HUES64 (cell line): Measurements from ENCODE around the gene ACYP2.
"Not testable (repeated sequence)": the region's sequence is repeated elsewhere in the genome, so short reads cannot be mapped to it uniquely, and the experiment has no call there.

Experiments used
- H3K27ac ChIP-seq: 2 replicates; pipeline ENCODE4 v1.7.0; 2013; ENCODE audit warnings: low read depth, low read length, inconsistent platforms
- H3K27me3 ChIP-seq: 2 replicates; pipeline ENCODE4 v1.6.1; 2013; ENCODE audit warnings: mild to moderate bottlenecking, low read length; ENCODE audit not compliant: insufficient read depth
- H3K36me3 ChIP-seq: 2 replicates; pipeline ENCODE4 v1.6.1; 2013; ENCODE audit warnings: mild to moderate bottlenecking, low read length; ENCODE audit not compliant: insufficient read depth
- H3K4me1 ChIP-seq: 2 replicates; pipeline ENCODE4 v1.6.1; 2013; ENCODE audit warnings: mild to moderate bottlenecking, low read length, moderate library complexity; ENCODE audit not compliant: insufficient read depth
- H3K4me3 ChIP-seq: 2 replicates; pipeline ENCODE4 v1.5.1; 2013; ENCODE audit warnings: mild to moderate bottlenecking, low read length, moderate library complexity
- H3K9ac ChIP-seq: 2 replicates; pipeline ENCODE4 v1.6.1; 2013; ENCODE audit warnings: mild to moderate bottlenecking, low read depth, low read length
- H3K9me3 ChIP-seq: 2 replicates; pipeline ENCODE4 v1.6.1; 2013; ENCODE audit warnings: low read depth, low read length; ENCODE audit not compliant: insufficient read depth
- WGBS: fragments of 150-250, 120-280 bp; methylation state at CpG from one replicate; pipeline ENCODE4 v1.1.7; 2013; ENCODE audit warnings: missing lambda C conversion rate; 5-methylcytosine and 5-hydroxymethylcytosine counted together

ACYP2 gene

GRCh38 chr2:54083021-54083420 is 32.4 kb upstream of the ACYP2 start:
- H3K36me3 ChIP-seq: no peaks in the 10 kb centered on the region
- H3K4me3 ChIP-seq: no peak overlapping the region
- H3K9me3 ChIP-seq: no peaks in the 10 kb centered on the region
- H3K27me3 ChIP-seq: no peaks in the 10 kb centered on the region
- WGBS: 93% methylated on average over 6 of the region's 6 CpGs
- no peak overlapping the region for H3K9ac ChIP-seq
- H3K27ac ChIP-seq: no peak overlapping the region
- no peaks in the 10 kb centered on the region for H3K4me1 ChIP-seq

GRCh38 chr2:54083445-54083844 is 32.0 kb upstream of the ACYP2 start:
- H3K27ac ChIP-seq: no peak overlapping the region
- H3K9ac ChIP-seq: no peak overlapping the region
- H3K36me3 ChIP-seq: no peaks in the 10 kb centered on the region
- no peaks in the 10 kb centered on the region for H3K27me3 ChIP-seq
- H3K4me1 ChIP-seq: no peaks in the 10 kb centered on the region
- H3K4me3 ChIP-seq: no peak overlapping the region
- H3K9me3 ChIP-seq: no peaks in the 10 kb centered on the region
- whole genome bisulfite sequencing: 86% methylated on average over 1 of the region's 1 CpG

GRCh38 chr2:54084600-54084999 is 30.8 kb upstream of the ACYP2 start:
- no peaks in the 10 kb centered on the region for H3K36me3 ChIP-seq
- no peaks in the 10 kb centered on the region for H3K9me3 ChIP-seq
- no peak overlapping the region for H3K27ac ChIP-seq
- H3K4me3 ChIP-seq: no peak overlapping the region
- 84% methylated on average over 2 of the region's 3 CpGs for WGBS
- H3K4me1 ChIP-seq: no peaks in the 10 kb centered on the region
- H3K9ac ChIP-seq: no peak overlapping the region
- no peaks in the 10 kb centered on the region for H3K27me3 ChIP-seq

GRCh38 chr2:54085069-54085468 is 30.3 kb upstream of the ACYP2 start:
- H3K36me3 ChIP-seq: no peaks in the 10 kb centered on the region
- no peak overlapping the region for H3K27ac ChIP-seq
- WGBS: 89% methylated on average over 10 of the region's 10 CpGs
- no peaks in the 10 kb centered on the region for H3K4me1 ChIP-seq
- H3K27me3 ChIP-seq: no peaks in the 10 kb centered on the region
- H3K9me3 ChIP-seq: no peaks in the 10 kb centered on the region
- no peak overlapping the region for H3K4me3 ChIP-seq
- H3K9ac ChIP-seq: no peak overlapping the region

- no peaks in the 10 kb centered on the region for H3K27me3 ChIP-seq
- H3K4me1 ChIP-seq: no peaks in the 10 kb centered on the region
- H3K9ac ChIP-seq: no peak overlapping the region
- no peaks in the 10 kb centered on the region for H3K9me3 ChIP-seq
- no peaks in the 10 kb centered on the region for H3K36me3 ChIP-seq
- 100% methylated on average over 1 of the region's 2 CpGs for WGBS
- H3K27ac ChIP-seq: no peak overlapping the region
- no peak overlapping the region for H3K4me3 ChIP-seq
These were observed 29.3 kb upstream of the ACYP2 start for GRCh38 chr2:54086157-54086556.

GRCh38 chr2:54088191-54088634 is 27.2 kb upstream of the ACYP2 start:
- Histone ChIP-seq H3K4me1 (peaks cover 5% of the 10 kb centered on the region; the same call in 1 of the 2 replicates), H3K9ac (no peak overlapping the region), H3K27ac (no peak overlapping the region), H3K4me3 (no peak overlapping the region), H3K27me3 (no peaks in the 10 kb centered on the region), H3K9me3 (no peaks in the 10 kb centered on the region), H3K36me3 (no peaks in the 10 kb centered on the region)
- 54% methylated on average over 3 of the region's 5 CpGs for WGBS

GRCh38 chr2:54088719-54089118 is 26.7 kb upstream of the ACYP2 start:
- H3K9me3 ChIP-seq: no peaks in the 10 kb centered on the region
- H3K4me1 ChIP-seq: peaks cover 5% of the 10 kb centered on the region; the same call in 1 of the 2 replicates
- no peak overlapping the region for H3K27ac ChIP-seq
- no peaks in the 10 kb centered on the region for H3K36me3 ChIP-seq
- no peak overlapping the region for H3K9ac ChIP-seq
- WGBS: 67% methylated on average over 1 of the region's 2 CpGs
- H3K27me3 ChIP-seq: no peaks in the 10 kb centered on the region
- H3K4me3 ChIP-seq: no peak overlapping the region

- H3K27me3 ChIP-seq: no peaks in the 10 kb centered on the region
- H3K36me3 ChIP-seq: no peaks in the 10 kb centered on the region
- peaks cover 5% of the 10 kb centered on the region; the same call in 1 of the 2 replicates for H3K4me1 ChIP-seq
- WGBS: 93% methylated on average over 7 of the region's 8 CpGs
- no peak overlapping the region for H3K4me3 ChIP-seq
- H3K9ac ChIP-seq: no peak overlapping the region
- no peak overlapping the region for H3K27ac ChIP-seq
- H3K9me3 ChIP-seq: no peaks in the 10 kb centered on the region
These were observed 24.8 kb upstream of the ACYP2 start for GRCh38 chr2:54090521-54091117.

GRCh38 chr2:54092940-54093339 is 22.5 kb upstream of the ACYP2 start:
- no peaks in the 10 kb centered on the region for H3K27me3 ChIP-seq
- no peaks in the 10 kb centered on the region for H3K36me3 ChIP-seq
- H3K27ac ChIP-seq: no peak overlapping the region
- no peak overlapping the region for H3K4me3 ChIP-seq
- 53% methylated on average over 4 of the region's 4 CpGs for WGBS
- no peaks in the 10 kb centered on the region for H3K9me3 ChIP-seq
- no peak overlapping the region for H3K9ac ChIP-seq
- peaks cover 5% of the 10 kb centered on the region; the same call in 1 of the 2 replicates for H3K4me1 ChIP-seq

GRCh38 chr2:54095406-54095805 is 20.0 kb upstream of the ACYP2 start:
- 97% methylated on average over 16 of the region's 30 CpGs for WGBS
- not testable (repeated sequence) for H3K4me1 ChIP-seq, H3K36me3 ChIP-seq, H3K27me3 ChIP-seq, H3K9me3 ChIP-seq, H3K4me3 ChIP-seq, H3K9ac ChIP-seq, H3K27ac ChIP-seq

- not testable (repeated sequence) for H3K9ac ChIP-seq, H3K4me1 ChIP-seq, H3K9me3 ChIP-seq, H3K27ac ChIP-seq, H3K27me3 ChIP-seq, H3K4me3 ChIP-seq, H3K36me3 ChIP-seq
- WGBS: 100% methylated on average over 6 of the region's 26 CpGs
These were observed 19.3 kb upstream of the ACYP2 start for GRCh38 chr2:54096141-54096540.

GRCh38 chr2:54097124-54097523 is 18.3 kb upstream of the ACYP2 start:
- Histone ChIP-seq H3K27me3 (no peaks in the 10 kb centered on the region), H3K4me3 (no peak overlapping the region), H3K36me3 (no peaks in the 10 kb centered on the region), H3K9ac (no peak overlapping the region), H3K9me3 (no peaks in the 10 kb centered on the region), H3K4me1 (peaks cover 5% of the 10 kb centered on the region; the same call in 1 of the 2 replicates), H3K27ac (no peak overlapping the region)
